SK-N-SH treated with all-trans-retinoic acid at 6 μM for 48 hours (cell line): ENCODE measurements around the gene FLVCR1.
"Not testable (repeated sequence)": the region's sequence is repeated elsewhere in the genome, so short reads cannot be mapped to it uniquely, and the experiment has no call there.

Experiments used
- ATAC-seq: fragments of 200-7000 bp; cut with Tn5 transposase; 3 replicates; pipeline ENCODE4 v1.9.1; 2020; ENCODE audit warnings: mild to moderate bottlenecking, moderate library complexity
- ARNTL ChIP-seq: fragments of 450-650 bp; formaldehyde crosslinking; IDR thresholded peaks from 2 replicates; pipeline ENCODE4 v1.5.0; 2020; ENCODE audit warnings: low read depth, mild to moderate bottlenecking, moderate library complexity, borderline replicate concordance
- BACH2 ChIP-seq: fragments of 250-450 bp; sonication (Bioruptor Pico); IDR thresholded peaks from 2 replicates; pipeline ENCODE4 v1.9.0; 2021; ENCODE audit warnings: mild to moderate bottlenecking, borderline replicate concordance
- CSDC2 ChIP-seq: fragments of 250-450 bp; sonication (Bioruptor Pico); IDR thresholded peaks from 2 replicates; pipeline ENCODE4 v1.5.0; 2020; ENCODE audit warnings: mild to moderate bottlenecking, moderate library complexity
- CSRNP3 ChIP-seq: fragments of 250-450 bp; sonication (Bioruptor Pico); IDR thresholded peaks from 2 replicates; pipeline ENCODE4 v1.5.1; 2021; ENCODE audit warnings: mild to moderate bottlenecking, moderate library complexity
- GLIS3 ChIP-seq: fragments of 250-450 bp; sonication (Bioruptor Pico); IDR thresholded peaks from 2 replicates; pipeline ENCODE4 v1.5.0; 2020; ENCODE audit warnings: mild to moderate bottlenecking, moderate library complexity
- OSR1 ChIP-seq: fragments of 250-450 bp; sonication (Bioruptor Pico); IDR thresholded peaks from 2 replicates; pipeline ENCODE4 v1.8.0; 2022; ENCODE audit warnings: moderate library complexity, mild to moderate bottlenecking, inconsistent platforms
- PATZ1 ChIP-seq: fragments of 250-450 bp; sonication (Bioruptor Pico); IDR thresholded peaks from 2 replicates; pipeline ENCODE4 v1.8.0; 2020; ENCODE audit warnings: mild to moderate bottlenecking, moderate library complexity, borderline replicate concordance
- POU6F1 ChIP-seq: fragments of 250-450 bp; sonication (Bioruptor Pico); IDR thresholded peaks from 2 replicates; pipeline ENCODE4 v1.8.0; 2021; ENCODE audit warnings: low read depth, mild to moderate bottlenecking, moderate library complexity, borderline replicate concordance
- PPARA ChIP-seq: fragments of 250-450 bp; sonication (Bioruptor Pico); IDR thresholded peaks from 2 replicates; pipeline ENCODE4 v1.5.0; 2020; ENCODE audit warnings: mild to moderate bottlenecking, borderline replicate concordance
- RARB ChIP-seq: fragments of 250-450 bp; sonication (Bioruptor Pico); IDR thresholded peaks from 2 replicates; pipeline ENCODE4 v1.8.0; 2021; ENCODE audit warnings: mild to moderate bottlenecking, moderate library complexity
- TCF4 ChIP-seq: fragments of 250-450 bp; sonication (Bioruptor Pico); IDR thresholded peaks from 2 replicates; pipeline ENCODE4 v1.8.0; 2021; ENCODE audit warnings: mild to moderate bottlenecking, moderate library complexity, borderline replicate concordance
- TOX ChIP-seq: fragments of 250-450 bp; sonication (Bioruptor Pico); IDR thresholded peaks from 2 replicates; pipeline ENCODE4 v1.8.0; 2021; ENCODE audit warnings: mild to moderate bottlenecking, moderate library complexity, borderline replicate concordance
- TSHZ2 ChIP-seq: fragments of 250-450 bp; sonication (Bioruptor Pico); IDR thresholded peaks from 2 replicates; pipeline ENCODE4 v1.5.0; 2020; ENCODE audit warnings: mild to moderate bottlenecking, moderate library complexity
- ZFP3 ChIP-seq: fragments of 250-450 bp; sonication (Bioruptor Pico); IDR thresholded peaks from 2 replicates; pipeline ENCODE4 v1.5.0; 2020; ENCODE audit warnings: mild to moderate bottlenecking, moderate library complexity
- ZNF565 ChIP-seq: fragments of 450-650 bp; formaldehyde crosslinking; conservative IDR thresholded peaks from 2 replicates; pipeline ENCODE4 v1.5.0; 2020; ENCODE audit warnings: low read depth, mild to moderate bottlenecking, moderate library complexity
- ZNF70 ChIP-seq: fragments of 450-650 bp; formaldehyde crosslinking; IDR thresholded peaks from 2 replicates; pipeline ENCODE4 v1.5.0; 2020; ENCODE audit warnings: mild to moderate bottlenecking, moderate library complexity
- ZNF8 ChIP-seq: fragments of 450-650 bp; formaldehyde crosslinking; IDR thresholded peaks from 2 replicates; pipeline ENCODE4 v1.5.0; 2020; ENCODE audit warnings: mild to moderate bottlenecking, moderate library complexity

FLVCR1 gene

GRCh38 chr1:212903664-212904063 is 45.6 kb downstream of the FLVCR1 start (continued):
- TF ChIP-seq PATZ1 (CRISPR knock-in tag) (no peak), ZNF8 (CRISPR knock-in tag) (no peak), ARNTL (CRISPR knock-in tag) (no peak), OSR1 (CRISPR knock-in tag) (no peak), CSRNP3 (CRISPR knock-in tag) (no peak)

GRCh38 chr1:212908071-212908470 is 50.0 kb downstream of the FLVCR1 start:
- ATAC-seq, result not testable (repeated sequence)

- TF ChIP-seq OSR1 (CRISPR knock-in tag) (no peak), ZNF565 (CRISPR knock-in tag) (no peak), RARB (CRISPR knock-in tag) (no peak), GLIS3 (CRISPR knock-in tag) (no peak), POU6F1 (CRISPR knock-in tag) (no peak), PPARA (CRISPR knock-in tag) (no peak), ZNF70 (CRISPR knock-in tag) (no peak), CSRNP3 (CRISPR knock-in tag) (no peak), CSDC2 (CRISPR knock-in tag) (no peak), TSHZ2 (no peak)
- no peak for ATAC-seq
Observed at GRCh38 chr1:212908971-212909370, 50.9 kb downstream of the FLVCR1 start.

GRCh38 chr1:212909652-212910063 is 51.6 kb downstream of the FLVCR1 start:
- no peak for ATAC-seq
- TF ChIP-seq PATZ1 (CRISPR knock-in tag) (no peak), TCF4 (CRISPR knock-in tag) (no peak), ARNTL (CRISPR knock-in tag) (no peak), ZFP3 (CRISPR knock-in tag) (no peak), TOX (no peak), TSHZ2 (no peak), BACH2 (CRISPR knock-in tag) (no peak), OSR1 (CRISPR knock-in tag) (no peak), GLIS3 (CRISPR knock-in tag) (no peak), POU6F1 (CRISPR knock-in tag) (no peak)
